ENCODE data around the gene APOL6.

APOL6 gene

GRCh38 chr22:35703861-35704584 lies 55.8 kb downstream of the APOL6 start:
- Histone ChIP-seq H3K9me3 (ENCODE audit: severe bottlenecking) (no peaks in the 10 kb centered on the region), H3K27ac (no peak overlapping the region), H3K27me3 (ENCODE audit: insufficient read depth, low read depth, severe bottlenecking) (no peaks in the 10 kb centered on the region), H3K4me3 (ENCODE audit: low read depth, low read length) (no peak overlapping the region), H3K36me3 (no peaks in the 10 kb centered on the region)
- no peak for DNase-seq
- TF ChIP-seq CTCF (IDR thresholded peaks at IDR 0.05; ENCODE audit: low read depth, low read length): no peak

- no peak for DNase-seq
- no peak overlapping the region for H3K4me3 ChIP-seq (ENCODE audit: low read depth, low read length)
- no peak for TF ChIP-seq CTCF (IDR thresholded peaks at IDR 0.05; ENCODE audit: low read depth, low read length)
- no peak overlapping the region for H3K27ac ChIP-seq
- H3K27me3 ChIP-seq (ENCODE audit: insufficient read depth, low read depth, severe bottlenecking): no peaks in the 10 kb centered on the region
- no peaks in the 10 kb centered on the region for H3K9me3 ChIP-seq (ENCODE audit: severe bottlenecking)
- no peaks in the 10 kb centered on the region for H3K36me3 ChIP-seq
Measured at GRCh38 chr22:35705141-35705540, 56.9 kb downstream of the APOL6 start.

- no peak for DNase-seq
- H3K36me3 ChIP-seq: no peaks in the 10 kb centered on the region
- H3K4me3 ChIP-seq (ENCODE audit: low read depth, low read length): no peak overlapping the region
- H3K27ac ChIP-seq: no peak overlapping the region
- H3K9me3 ChIP-seq (ENCODE audit: severe bottlenecking): no peaks in the 10 kb centered on the region
- TF ChIP-seq CTCF (IDR thresholded peaks at IDR 0.05; ENCODE audit: low read depth, low read length): no peak
- H3K27me3 ChIP-seq (ENCODE audit: insufficient read depth, low read depth, severe bottlenecking): no peaks in the 10 kb centered on the region
Measured at GRCh38 chr22:35708453-35708852, 60.2 kb downstream of the APOL6 start.

GRCh38 chr22:35708917-35709316 lies 60.7 kb downstream of the APOL6 start:
- H3K36me3 ChIP-seq: no peaks in the 10 kb centered on the region
- H3K27me3 ChIP-seq (ENCODE audit: insufficient read depth, low read depth, severe bottlenecking): no peaks in the 10 kb centered on the region
- no peak for TF ChIP-seq CTCF (IDR thresholded peaks at IDR 0.05; ENCODE audit: low read depth, low read length)
- no peak for DNase-seq
- no peak overlapping the region for H3K4me3 ChIP-seq (ENCODE audit: low read depth, low read length)
- no peak overlapping the region for H3K27ac ChIP-seq
- no peaks in the 10 kb centered on the region for H3K9me3 ChIP-seq (ENCODE audit: severe bottlenecking)

- DNase-seq: no peak
- Histone ChIP-seq H3K9me3 (ENCODE audit: severe bottlenecking) (no peaks in the 10 kb centered on the region), H3K36me3 (no peaks in the 10 kb centered on the region), H3K4me3 (ENCODE audit: low read depth, low read length) (no peak overlapping the region), H3K27me3 (ENCODE audit: insufficient read depth, low read depth, severe bottlenecking) (no peaks in the 10 kb centered on the region), H3K27ac (no peak overlapping the region)
- no peak for TF ChIP-seq CTCF (IDR thresholded peaks at IDR 0.05; ENCODE audit: low read depth, low read length)
Measured at GRCh38 chr22:35711336-35711735, 63.1 kb downstream of the APOL6 start.

GRCh38 chr22:35712672-35713071 lies 64.4 kb downstream of the APOL6 start:
- Histone ChIP-seq H3K36me3 (no peaks in the 10 kb centered on the region), H3K4me3 (ENCODE audit: low read depth, low read length) (no peak overlapping the region), H3K27ac (no peak overlapping the region), H3K27me3 (ENCODE audit: insufficient read depth, low read depth, severe bottlenecking) (no peaks in the 10 kb centered on the region), H3K9me3 (ENCODE audit: severe bottlenecking) (no peaks in the 10 kb centered on the region)
- no peak for DNase-seq
- TF ChIP-seq CTCF (IDR thresholded peaks at IDR 0.05; ENCODE audit: low read depth, low read length): peak; percentile 11; the same call in 1 of the 2 replicates

Measured in WERI-Rb-1 (cell line).